ENCODE results near the gene SLC39A11.

SLC39A11 gene

DNA sequence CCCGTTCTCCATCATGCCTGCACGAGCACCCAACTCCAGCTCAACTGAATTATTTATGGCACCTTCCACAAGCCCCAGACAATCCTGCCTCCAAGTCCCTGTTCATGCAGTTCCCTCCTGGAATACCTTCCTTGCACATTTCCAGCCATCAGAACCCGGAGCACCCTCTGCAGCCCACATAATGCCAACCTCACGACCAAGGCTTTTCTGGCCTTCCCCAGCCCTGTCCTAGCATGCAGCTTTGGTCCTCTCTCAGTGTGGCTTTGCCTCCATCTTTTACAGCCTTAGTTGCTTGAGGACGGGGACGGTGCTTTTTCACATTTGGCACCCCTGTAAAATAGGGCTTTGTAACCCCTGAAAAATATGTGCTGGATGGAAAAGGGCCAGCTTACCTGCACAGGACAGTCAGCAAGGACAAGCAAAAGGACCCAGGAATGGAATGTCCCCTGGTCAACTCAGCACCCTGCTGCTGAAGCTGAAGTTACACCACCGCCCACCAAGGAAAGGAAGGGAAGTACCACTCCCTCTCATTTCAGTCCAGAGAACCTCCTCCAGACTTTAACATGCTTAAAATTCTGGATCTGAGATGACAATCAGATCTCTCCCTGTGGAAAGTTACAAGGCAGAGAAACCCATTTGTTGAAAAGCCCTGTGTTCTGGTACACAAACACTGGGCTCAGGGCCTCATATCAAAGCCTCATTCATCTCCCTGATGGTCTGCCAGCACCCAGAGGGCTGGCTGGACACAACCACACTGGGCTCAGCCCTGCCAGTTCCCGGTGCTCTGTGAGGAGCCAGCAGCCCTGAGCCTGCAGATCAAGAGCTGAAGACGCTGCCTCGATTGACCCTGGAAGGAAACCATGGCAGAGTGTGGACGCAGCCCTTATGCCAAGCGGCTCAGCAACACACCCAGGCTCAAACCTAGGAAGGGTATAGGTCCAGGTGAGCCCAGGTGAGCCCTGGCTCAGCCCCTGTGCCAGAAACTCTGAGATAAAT is 2.9 kb downstream of the SLC39A11 start:
- DNase-seq (ENCODE audit: insufficient read length, low spot score) (no peak), FAIRE-seq (no peak)
- TF ChIP-seq POU2F2 (IDR thresholded peaks at IDR 0.05; ENCODE audit: low read depth, low read length) (no peak), TAF1 (IDR thresholded peaks at IDR 0.05; ENCODE audit: low read depth, low read length) (no peak), POLR2A (IDR thresholded peaks at IDR 0.05; ENCODE audit: low read depth, low read length) (no peak), PAX5 (IDR thresholded peaks at IDR 0.05; ENCODE audit: insufficient read depth, low read length, severe bottlenecking) (no peak), POLR2AphosphoS5 (IDR thresholded peaks at IDR 0.05; ENCODE audit: low read depth, low read length) (no peak), SPI1 (IDR thresholded peaks at IDR 0.05; ENCODE audit: low read depth, low read length) (no peak)

DNA sequence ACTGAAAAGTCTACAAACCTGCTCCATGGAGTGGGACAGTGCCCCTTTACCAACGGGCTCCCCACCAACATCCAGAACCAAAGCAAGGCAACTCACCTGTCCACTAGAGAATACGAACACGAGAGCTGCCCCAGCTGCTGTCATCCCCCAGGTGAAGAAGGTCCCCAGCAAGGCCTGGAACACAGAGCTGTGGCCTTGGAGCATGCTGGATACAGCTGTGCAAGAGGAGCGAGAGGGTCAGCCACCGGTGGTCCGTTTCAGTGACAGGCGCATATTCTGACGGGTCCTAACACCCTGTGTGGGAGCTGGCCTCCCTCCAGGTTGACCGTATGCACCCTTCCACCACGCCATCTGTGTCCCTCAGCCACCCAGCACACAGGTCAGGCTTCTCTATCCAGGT is 3.9 kb downstream of the SLC39A11 start:
- no peak for TF ChIP-seq POU2F2 (IDR thresholded peaks at IDR 0.05; ENCODE audit: low read depth, low read length)
- TF ChIP-seq SPI1 (IDR thresholded peaks at IDR 0.05; ENCODE audit: low read depth, low read length), result no peak
- TF ChIP-seq POLR2A (IDR thresholded peaks at IDR 0.05; ENCODE audit: low read depth, low read length), result no peak
- TF ChIP-seq PAX5 (IDR thresholded peaks at IDR 0.05; ENCODE audit: insufficient read depth, low read length, severe bottlenecking), result no peak
- no peak for TF ChIP-seq POLR2AphosphoS5 (IDR thresholded peaks at IDR 0.05; ENCODE audit: low read depth, low read length)
- TF ChIP-seq TAF1 (IDR thresholded peaks at IDR 0.05; ENCODE audit: low read depth, low read length), result no peak
- no peak for DNase-seq (ENCODE audit: insufficient read length, low spot score)
- no peak for FAIRE-seq

DNA sequence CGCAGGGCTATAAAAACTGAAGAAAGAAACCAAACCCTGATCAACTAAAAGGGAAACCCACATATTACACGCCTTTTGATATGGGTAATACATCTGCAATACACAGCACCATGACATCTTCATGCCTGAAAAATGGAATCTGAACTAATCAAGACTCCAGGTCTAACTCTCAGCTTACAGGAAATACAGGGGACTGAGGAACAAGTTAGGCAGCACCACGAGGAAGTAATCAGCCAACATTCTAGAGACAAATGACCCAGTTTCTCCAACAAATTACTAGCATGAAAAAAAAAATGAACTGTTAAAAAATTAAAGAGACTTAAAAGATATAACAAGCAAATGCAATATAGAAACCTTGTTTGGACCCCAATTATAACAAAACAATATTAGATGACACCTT is 9.1 kb downstream of the SLC39A11 start:
- DNase-seq (ENCODE audit: insufficient read length, low spot score), result no peak
- FAIRE-seq, result no peak
- no peak for TF ChIP-seq POU2F2 (IDR thresholded peaks at IDR 0.05; ENCODE audit: low read depth, low read length)
- no peak for TF ChIP-seq POLR2A (IDR thresholded peaks at IDR 0.05; ENCODE audit: low read depth, low read length)
- TF ChIP-seq PAX5 (IDR thresholded peaks at IDR 0.05; ENCODE audit: insufficient read depth, low read length, severe bottlenecking), result no peak
- no peak for TF ChIP-seq POLR2AphosphoS5 (IDR thresholded peaks at IDR 0.05; ENCODE audit: low read depth, low read length)

DNA sequence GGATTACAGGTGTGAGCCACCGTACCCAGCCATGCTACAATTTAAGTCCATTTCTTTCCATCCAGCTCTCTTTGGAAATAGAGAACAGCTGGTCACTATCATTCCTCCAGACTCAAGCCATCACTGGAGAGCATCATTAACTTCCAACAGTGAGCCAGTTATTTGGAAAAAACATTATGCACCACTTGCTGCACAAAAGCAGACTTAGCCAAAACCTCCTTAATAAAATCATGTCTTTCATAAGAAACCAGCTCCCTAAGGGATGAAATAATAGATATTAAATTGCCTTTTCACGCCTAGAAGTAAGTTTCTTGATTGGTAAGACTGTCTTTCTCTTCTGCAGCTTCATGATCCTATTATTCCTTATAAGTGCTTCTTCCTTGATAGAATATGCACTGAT is 17.9 kb downstream of the SLC39A11 start:
- FAIRE-seq (no peak), DNase-seq (ENCODE audit: insufficient read length, low spot score) (no peak)
- TF ChIP-seq TAF1 (IDR thresholded peaks at IDR 0.05; ENCODE audit: low read depth, low read length), result no peak
- TF ChIP-seq POLR2A (IDR thresholded peaks at IDR 0.05; ENCODE audit: low read depth, low read length), result no peak
- TF ChIP-seq POU2F2 (IDR thresholded peaks at IDR 0.05; ENCODE audit: low read depth, low read length), result no peak
- no peak for TF ChIP-seq PAX5 (IDR thresholded peaks at IDR 0.05; ENCODE audit: insufficient read depth, low read length, severe bottlenecking)
- no peak for TF ChIP-seq SPI1 (IDR thresholded peaks at IDR 0.05; ENCODE audit: low read depth, low read length)
- no peak for TF ChIP-seq POLR2AphosphoS5 (IDR thresholded peaks at IDR 0.05; ENCODE audit: low read depth, low read length)

DNA sequence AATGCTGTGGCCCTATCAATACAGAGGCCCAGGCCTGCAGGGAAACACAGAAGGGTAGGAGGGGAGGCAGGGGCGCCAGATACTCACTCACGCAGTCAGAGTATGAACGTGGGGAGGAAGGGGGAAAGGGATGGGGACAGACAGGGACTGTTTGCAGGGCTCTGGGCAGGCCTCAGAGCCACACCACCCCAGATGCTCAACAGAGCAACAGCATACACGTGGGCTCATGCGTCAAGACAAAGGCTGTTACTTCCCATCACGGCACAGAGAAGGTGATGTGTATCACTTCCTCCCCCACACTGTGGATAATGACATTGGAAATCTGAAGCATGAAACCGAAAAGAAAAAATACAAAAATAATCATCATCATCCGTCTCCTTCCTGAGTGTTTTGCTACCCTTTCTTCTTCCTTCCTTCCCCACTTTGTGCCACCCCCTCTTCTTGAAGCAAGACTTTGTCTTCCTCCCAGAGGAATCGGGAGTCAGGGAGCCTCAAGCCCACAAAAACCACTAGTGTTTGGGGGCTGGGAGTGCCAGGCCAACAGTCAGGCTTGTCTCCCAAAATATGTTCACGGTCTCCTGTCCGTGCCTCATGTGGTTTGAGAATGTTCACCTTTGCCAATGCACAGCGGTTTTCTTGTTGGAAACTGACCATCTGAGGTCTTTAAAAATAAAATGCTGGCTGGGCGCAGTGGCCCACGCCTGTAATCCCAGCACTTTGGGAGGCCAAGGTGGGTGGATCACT is 20.1 kb downstream of the SLC39A11 start:
- FAIRE-seq, result no peak

DNA sequence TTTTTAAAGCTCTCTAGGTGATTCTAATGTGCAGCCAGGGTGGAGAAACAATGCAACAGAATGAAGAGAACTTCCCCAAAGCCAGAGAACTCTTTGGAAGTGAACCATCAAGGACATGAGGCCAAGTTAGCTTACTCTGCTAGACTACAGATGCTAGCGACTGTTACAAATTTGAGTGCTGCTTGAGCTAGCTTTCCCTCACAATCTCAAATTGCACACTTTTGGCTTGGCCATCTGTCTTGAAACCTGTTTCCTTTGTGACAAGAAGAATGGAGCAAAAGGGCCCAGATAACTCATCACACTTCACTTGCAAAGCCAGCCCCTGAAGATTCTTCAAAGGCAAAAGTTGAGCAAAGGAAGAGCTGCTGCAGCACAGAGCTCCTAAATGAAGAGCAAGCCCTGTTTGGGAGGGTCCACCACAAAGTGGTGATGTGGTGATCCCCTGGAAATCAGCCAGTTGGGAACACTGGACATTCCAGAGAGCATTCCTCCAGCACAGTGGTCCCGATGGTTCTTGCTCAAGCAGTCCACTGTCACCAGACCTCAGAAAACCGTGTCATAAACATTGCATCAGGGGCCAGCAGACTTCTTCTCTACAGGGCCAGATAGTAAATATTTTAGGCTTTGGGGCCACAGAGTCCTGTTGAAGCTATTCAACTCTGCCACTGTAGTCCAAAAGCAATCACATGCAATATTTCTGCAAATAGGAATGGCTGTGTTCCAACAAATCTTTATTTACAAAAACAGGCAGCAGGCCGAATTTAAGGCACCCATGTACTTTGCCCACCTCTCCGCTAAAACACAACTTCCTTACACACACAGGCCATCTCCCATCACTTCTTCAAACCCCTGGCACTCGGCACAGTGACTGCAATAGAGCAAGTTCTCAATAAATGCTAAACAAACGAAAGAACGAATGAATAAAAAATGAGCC is 21.2 kb downstream of the SLC39A11 start:
- TF ChIP-seq PAX5 (IDR thresholded peaks at IDR 0.05; ENCODE audit: insufficient read depth, low read length, severe bottlenecking) (no peak), SPI1 (IDR thresholded peaks at IDR 0.05; ENCODE audit: low read depth, low read length) (no peak), POLR2A (IDR thresholded peaks at IDR 0.05; ENCODE audit: low read depth, low read length) (no peak)
- no peak for FAIRE-seq
- no peak for DNase-seq (ENCODE audit: insufficient read length, low spot score)

More for the DNA sequence above, 20.1 kb downstream of the SLC39A11 start:
- no peak for DNase-seq (ENCODE audit: insufficient read length, low spot score)
- TF ChIP-seq POLR2AphosphoS5 (IDR thresholded peaks at IDR 0.05; ENCODE audit: low read depth, low read length) (no peak), PAX5 (IDR thresholded peaks at IDR 0.05; ENCODE audit: insufficient read depth, low read length, severe bottlenecking) (no peak), POU2F2 (IDR thresholded peaks at IDR 0.05; ENCODE audit: low read depth, low read length) (no peak), TAF1 (IDR thresholded peaks at IDR 0.05; ENCODE audit: low read depth, low read length) (no peak), POLR2A (IDR thresholded peaks at IDR 0.05; ENCODE audit: low read depth, low read length) (no peak), SPI1 (IDR thresholded peaks at IDR 0.05; ENCODE audit: low read depth, low read length) (no peak)

DNA sequence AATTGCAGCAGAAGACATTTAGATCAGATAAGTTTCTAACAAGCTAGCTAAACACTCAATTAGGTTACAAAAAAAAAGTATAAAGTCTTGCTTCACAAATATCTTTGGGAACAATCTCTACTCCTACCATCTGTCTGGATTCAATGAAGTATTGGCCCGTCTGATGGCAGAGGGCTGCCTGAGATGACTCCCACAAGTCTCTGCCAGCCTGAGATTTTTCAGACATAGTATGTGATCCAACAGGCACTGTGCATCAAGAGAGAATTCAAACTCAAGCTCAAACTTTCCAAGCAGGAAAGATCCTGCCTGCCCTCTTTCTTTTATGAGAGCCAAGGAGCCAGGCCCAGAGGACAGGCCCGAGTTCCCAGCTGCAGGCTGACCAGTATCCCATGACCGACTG is 22.6 kb downstream of the SLC39A11 start:
- DNase-seq (ENCODE audit: insufficient read length, low spot score) (no peak), FAIRE-seq (no peak)
- no peak for TF ChIP-seq PAX5 (IDR thresholded peaks at IDR 0.05; ENCODE audit: insufficient read depth, low read length, severe bottlenecking)
- no peak for TF ChIP-seq SPI1 (IDR thresholded peaks at IDR 0.05; ENCODE audit: low read depth, low read length)
- TF ChIP-seq TAF1 (IDR thresholded peaks at IDR 0.05; ENCODE audit: low read depth, low read length), result no peak
- TF ChIP-seq POLR2AphosphoS5 (IDR thresholded peaks at IDR 0.05; ENCODE audit: low read depth, low read length), result no peak
- no peak for TF ChIP-seq POLR2A (IDR thresholded peaks at IDR 0.05; ENCODE audit: low read depth, low read length)
- TF ChIP-seq POU2F2 (IDR thresholded peaks at IDR 0.05; ENCODE audit: low read depth, low read length), result no peak

DNA sequence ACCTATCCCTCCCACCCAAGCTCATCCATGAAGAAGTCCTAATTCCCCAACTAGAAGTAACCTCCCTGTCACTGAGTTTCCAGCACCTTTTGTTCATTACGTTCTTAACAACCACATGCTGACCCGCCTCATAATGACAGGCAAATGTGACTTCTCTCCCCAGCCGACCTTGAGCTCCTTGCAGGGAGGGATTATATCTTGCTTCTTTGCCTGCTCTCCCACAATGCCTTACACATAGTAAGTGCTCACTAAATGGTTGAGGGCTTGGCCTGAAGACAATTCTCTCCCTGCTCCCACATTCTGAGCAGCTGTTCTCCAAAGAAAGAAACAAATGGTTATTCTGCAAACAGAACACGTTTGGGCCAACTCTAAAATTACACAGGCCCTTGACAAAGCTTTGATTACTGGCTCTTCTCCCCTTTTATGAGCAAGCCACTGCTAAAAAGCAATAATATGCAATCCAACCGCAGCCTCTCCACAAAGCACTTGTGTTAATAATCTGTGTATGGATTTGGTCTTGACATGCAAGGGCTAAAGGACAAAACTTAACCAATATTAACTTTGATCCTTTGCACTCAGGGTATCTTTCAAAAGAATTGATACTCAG is 23.2 kb downstream of the SLC39A11 start:
- FAIRE-seq (no peak), DNase-seq (ENCODE audit: insufficient read length, low spot score) (no peak)
- no peak for TF ChIP-seq POLR2AphosphoS5 (IDR thresholded peaks at IDR 0.05; ENCODE audit: low read depth, low read length)
- TF ChIP-seq PAX5 (IDR thresholded peaks at IDR 0.05; ENCODE audit: insufficient read depth, low read length, severe bottlenecking), result no peak
- TF ChIP-seq TAF1 (IDR thresholded peaks at IDR 0.05; ENCODE audit: low read depth, low read length), result no peak
- no peak for TF ChIP-seq POU2F2 (IDR thresholded peaks at IDR 0.05; ENCODE audit: low read depth, low read length)
- no peak for TF ChIP-seq SPI1 (IDR thresholded peaks at IDR 0.05; ENCODE audit: low read depth, low read length)

Measured in GM12891 (cell line).